GM19043 (cell line): ENCODE results near the gene SPINK7.
A peak's percentile ranks its signal among the peaks of the same experiment; 100 is the strongest.
"Not testable (repeated sequence)": the region's sequence is repeated elsewhere in the genome, so short reads cannot be mapped to it uniquely, and the experiment has no call there.

Experiments
- ATAC-seq: cut with Tn5 transposase; IDR thresholded peaks from one replicate; pipeline ENCODE4 v1.9.1; 2021; ENCODE audit warnings: low read depth; ENCODE audit not compliant: unreplicated experiment

SPINK7 gene

GRCh38 chr5:148312153-148312552 is at the start of gene SPINK7:
SPINK7 (plus strand) TSS chr5:148312423; CDS start chr5:148312484, 61 bp downstream.
- no peak for ATAC-seq

- no peak for ATAC-seq
These were observed 44.3 kb upstream of the SPINK7 start for GRCh38 chr5:148267962-148268361.

- no peak for ATAC-seq
These were observed 43.7 kb upstream of the SPINK7 start, which contains the start of gene SPINK13 for GRCh38 chr5:148268566-148268965. SPINK13 (plus strand) TSS chr5:148268794; CDS start chr5:148270073, 1,279 bp downstream.

GRCh38 chr5:148275129-148275528 is 37.1 kb upstream of the SPINK7 start:
- ATAC-seq = not testable (repeated sequence)

- not testable (repeated sequence) for ATAC-seq
These were observed 31.3 kb upstream of the SPINK7 start for GRCh38 chr5:148280893-148281292.

GRCh38 chr5:148281336-148281735 is 30.9 kb upstream of the SPINK7 start:
- not testable (repeated sequence) for ATAC-seq

GRCh38 chr5:148290271-148291195 is 21.7 kb upstream of the SPINK7 start:
- no peak for ATAC-seq

GRCh38 chr5:148297731-148298130 is 14.5 kb upstream of the SPINK7 start:
- ATAC-seq = no peak

GRCh38 chr5:148306446-148306845 is 5.8 kb upstream of the SPINK7 start:
- no peak for ATAC-seq

- ATAC-seq = no peak
These were observed 3.2 kb upstream of the SPINK7 start for GRCh38 chr5:148309019-148309418.

GRCh38 chr5:148309746-148310145 is 2.5 kb upstream of the SPINK7 start:
- ATAC-seq = no peak

- ATAC-seq = no peak
These were observed 739 bp upstream of the SPINK7 start for GRCh38 chr5:148311484-148311883.

GRCh38 chr5:148314187-148314586 is 2.0 kb downstream of the SPINK7 start:
- ATAC-seq = no peak

GRCh38 chr5:148314731-148315130 is 2.5 kb downstream of the SPINK7 start:
- ATAC-seq = no peak

GRCh38 chr5:148320011-148320963 is 8.1 kb downstream of the SPINK7 start:
- ATAC-seq = not testable (repeated sequence)

GRCh38 chr5:148333262-148333849 is 21.1 kb downstream of the SPINK7 start:
- no peak for ATAC-seq

GRCh38 chr5:148335259-148335658 is 23.0 kb downstream of the SPINK7 start, which contains the start of gene SPINK9:
SPINK9 (plus strand) TSS chr5:148335559; CDS start chr5:148335614, 55 bp downstream.
- ATAC-seq = no peak

GRCh38 chr5:148336704-148337435 is 24.6 kb downstream of the SPINK7 start:
- peak; percentile 77 for ATAC-seq

- ATAC-seq = no peak
These were observed 30.3 kb downstream of the SPINK7 start for GRCh38 chr5:148342371-148343045.
